CD4-positive, alpha-beta memory T cell (primary cell): ENCODE measurements around the gene IQGAP3. TPM values are rescaled to one million over a fixed set of nuclear protein-coding genes. Genes with fewer than 3 reads are reported as not detected.
"Not testable (repeated sequence)": the region's sequence is repeated elsewhere in the genome, so short reads cannot be mapped to it uniquely, and the experiment has no call there.

Source experiments
- CTCF ChIA-PET: fragments of 350-600 bp; sonication (Branson Sonifier 250); formaldehyde crosslinking; loops from one replicate; lab custom pipeline; 2021; ENCODE audit warnings: inconsistent platforms; ENCODE audit not compliant: partially characterized antibody; lab: Charles Lee
- POLR2A ChIA-PET: fragments of 350-600 bp; sonication (Branson Sonifier 250); formaldehyde crosslinking; loops from one replicate; lab custom pipeline; 2021; ENCODE audit not compliant: partially characterized antibody; lab: Charles Lee
- DNase-seq, 5 donors: peaks; one replicate each; pipeline versions ENCODE4 v3.0.0 to v3.0.0-alpha.2; 2020 to 2022; ENCODE audit warnings: mixed read lengths in 1 of 5
- H3K27ac ChIP-seq: one replicate; pipeline ENCODE4 v1.7.0; 2013; ENCODE audit warnings: low read depth, low read length
- H3K27me3 ChIP-seq: 2 replicates; pipeline ENCODE4 v1.7.0; 2013; ENCODE audit warnings: mild to moderate bottlenecking, low read length, moderate library complexity; ENCODE audit not compliant: insufficient read depth
- H3K36me3 ChIP-seq: 2 replicates; pipeline ENCODE4 v1.7.0; 2013; ENCODE audit warnings: mild to moderate bottlenecking, low read length, moderate library complexity; ENCODE audit not compliant: insufficient read depth
- H3K4me1 ChIP-seq: 2 replicates; pipeline ENCODE4 v1.7.0; 2013; ENCODE audit warnings: mild to moderate bottlenecking, low read length, moderate library complexity; ENCODE audit not compliant: insufficient read depth
- H3K4me3 ChIP-seq, 2 donors: one replicate each; pipeline ENCODE4 v1.7.0; 2013; ENCODE audit warnings: low read length in 2 of 2, mild to moderate bottlenecking in 1 of 2
- H3K9me3 ChIP-seq, 2 donors: one replicate each; pipeline ENCODE4 v1.7.0; 2013; ENCODE audit warnings: low read length in 2 of 2, control low read depth in 1 of 2; ENCODE audit not compliant: control insufficient read depth in 1 of 2
- H3K27ac Mint-ChIP-seq, 7 donors: one replicate each; pipeline ENCODE4 v1.8.0; 2020 to 2021; ENCODE audit warnings: mixed read lengths in 7 of 7, mild to moderate bottlenecking in 6 of 7, inconsistent platforms in 3 of 7, moderate library complexity in 3 of 7
- H3K27me3 Mint-ChIP-seq, 2 donors: one replicate each; pipeline ENCODE4 v1.8.0; 2020 to 2021; ENCODE audit warnings: mixed read lengths in 2 of 2
- H3K36me3 Mint-ChIP-seq, 2 donors: one replicate each; pipeline ENCODE4 v1.8.0; 2020 to 2021; ENCODE audit warnings: mixed read lengths in 2 of 2, inconsistent platforms in 1 of 2, mild to moderate bottlenecking in 1 of 2
- H3K4me1 Mint-ChIP-seq, 4 donors: one replicate each; pipeline ENCODE4 v1.8.0; 2020 to 2021; ENCODE audit warnings: mixed read lengths in 4 of 4, mild to moderate bottlenecking in 1 of 4
- H3K4me3 Mint-ChIP-seq, 8 donors: one replicate each; pipeline ENCODE4 v1.8.0; 2020 to 2021; ENCODE audit warnings: mixed read lengths in 8 of 8, mild to moderate bottlenecking in 7 of 8, moderate library complexity in 6 of 8, inconsistent platforms in 3 of 8
- H3K9me3 Mint-ChIP-seq, 8 donors: one replicate each; pipeline ENCODE4 v1.8.0; 2020 to 2021; ENCODE audit warnings: mixed read lengths in 8 of 8, mild to moderate bottlenecking in 5 of 8, inconsistent platforms in 3 of 8, moderate library complexity in 1 of 8
- intact Hi-C: fragments of 100-400 bp; cut with micrococcal nuclease; formaldehyde crosslinking; loops from one replicate; pipeline ENCODE4 v1.15.1; 2023
- polyA plus RNA-seq, 2 donors: library from polyadenylated mRNA; unstranded; fragments of 300-500 nt; fragmentation: Illumina TruSeq; gene quantifications; one replicate each; pipeline ENCODE4 v1.2.3, GENCODE V29; 2021
- total RNA-seq, 2 experiments: library from RNA; stranded (reverse); gene quantifications; one replicate each; pipeline ENCODE4 v1.2.3, GENCODE V29; 2021

The IQGAP3 gene
- total and polyA plus RNA-seq, 4 experiments from 2014 or later = not detected

DNA sequence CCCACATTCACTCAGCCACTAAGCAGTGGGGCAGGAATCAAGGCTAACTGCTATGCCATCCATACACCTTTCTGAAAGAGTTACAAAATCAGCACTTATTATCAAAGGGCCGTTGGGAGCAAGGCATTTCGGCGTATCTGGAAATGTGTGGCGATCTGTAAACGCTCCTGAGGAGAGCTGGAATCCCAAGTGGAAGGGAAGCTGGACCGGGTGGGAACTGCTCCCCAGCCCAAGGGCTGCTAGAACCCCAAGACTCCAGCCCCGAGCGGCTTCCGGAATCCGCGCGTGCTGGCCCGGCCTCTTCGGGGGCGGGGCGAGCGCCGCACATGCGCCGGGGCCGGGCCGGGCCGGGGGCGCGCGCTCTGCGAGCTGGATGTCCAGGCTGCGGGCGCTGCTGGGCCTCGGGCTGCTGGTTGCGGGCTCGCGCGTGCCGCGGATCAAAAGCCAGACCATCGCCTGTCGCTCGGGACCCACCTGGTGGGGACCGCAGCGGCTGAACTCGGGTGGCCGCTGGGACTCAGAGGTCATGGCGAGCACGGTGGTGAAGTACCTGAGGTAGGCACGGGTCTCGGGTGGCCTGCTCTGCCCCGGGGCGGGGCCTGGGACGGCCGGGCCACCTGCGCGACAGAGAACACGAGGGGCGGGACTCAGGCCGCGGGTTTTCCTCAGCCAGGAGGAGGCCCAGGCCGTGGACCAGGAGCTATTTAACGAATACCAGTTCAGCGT, 19.2 kb upstream of the IQGAP3 start, which contains the start of gene NAXE:
Gene NAXE (plus strand): TSS at position 345 of the 726 bp plus-strand sequence. CDS start 29 bp downstream, at position 374.
- H3K36me3 Mint-ChIP-seq = peaks cover 17 to 24% of the 10 kb centered on the region in 2 donors
- POLR2A ChIA-PET = interaction anchor here (0.6 to 3.0 kb wide), 16 partner anchors 9 to 136 kb away, joined by 3 to 50 read pairs (median 4); partner anchors contain the start of genes GPATCH4, MEF2D and METTL25B
- peaks cover 0 to 4% (median 0%) of the 10 kb centered on the region in 8 donors for H3K9me3 Mint-ChIP-seq
- peaks cover 16% of the 10 kb centered on the region for H3K4me1 ChIP-seq
- H3K9me3 ChIP-seq = no peaks in the 10 kb centered on the region
- peak within 1 kb of the TSS; percentile 80 to 95 for H3K4me3 ChIP-seq
- H3K27me3 Mint-ChIP-seq = no peaks in the 10 kb centered on the region
- H3K36me3 ChIP-seq = peaks cover 9% of the 10 kb centered on the region
- H3K27ac Mint-ChIP-seq = peak within 1 kb of the TSS; percentile 86 to 97 (median 94)
- intact Hi-C loops = loop anchor here (1.0 kb wide), 1 partner anchor 10 kb away; the partner anchor contains the start of gene GPATCH4
- no peaks in the 10 kb centered on the region for H3K27me3 ChIP-seq
- CTCF ChIA-PET = interaction anchor here (0.8 to 3.8 kb wide), 13 partner anchors 10 to 205 kb away, joined by 3 to 26 read pairs (median 5); partner anchors contain the start of genes GPATCH4, MEF2D and TTC24
- peak within 1 kb of the TSS; percentile 81 for H3K27ac ChIP-seq
- H3K4me3 Mint-ChIP-seq = peak within 1 kb of the TSS; percentile 89 to 92 (median 90)
- H3K4me1 Mint-ChIP-seq = peaks cover 13 to 25% (median 21%) of the 10 kb centered on the region in 4 donors
- peak; percentile 66 to 72 (median 67) for DNase-seq

- H3K9me3 ChIP-seq = no peaks in the 10 kb centered on the region
- H3K4me3 ChIP-seq = peak overlapping the region; percentile 80 to 95
- peaks cover 16% of the 10 kb centered on the region for H3K4me1 ChIP-seq
- no peak for DNase-seq
- H3K27ac ChIP-seq = peak overlapping the region; percentile 81
- H3K27me3 Mint-ChIP-seq = no peaks in the 10 kb centered on the region
- H3K27ac Mint-ChIP-seq = peak overlapping the region; percentile 86 to 97 (median 94)
- peaks cover 6% of the 10 kb centered on the region for H3K36me3 ChIP-seq
- H3K4me1 Mint-ChIP-seq = peaks cover 13 to 25% (median 21%) of the 10 kb centered on the region in 4 donors
- no peaks in the 10 kb centered on the region for H3K27me3 ChIP-seq
- peak overlapping the region; percentile 89 to 92 (median 90) for H3K4me3 Mint-ChIP-seq
- POLR2A ChIA-PET = interaction anchor here (0.8 to 3.0 kb wide), 13 partner anchors 9 to 137 kb away, joined by 3 to 50 read pairs (median 7); partner anchors contain the start of genes GPATCH4, MEF2D and METTL25B
- peaks cover 0 to 4% (median 0%) of the 10 kb centered on the region in 8 donors for H3K9me3 Mint-ChIP-seq
- intact Hi-C loops = loop anchor here (1.0 kb wide), 1 partner anchor 10 kb away; the partner anchor contains the start of gene GPATCH4
- CTCF ChIA-PET = interaction anchor here (0.9 to 3.8 kb wide), 12 partner anchors 10 to 205 kb away, joined by 3 to 26 read pairs (median 5); partner anchors contain the start of genes GPATCH4, MEF2D and TTC24
- peaks cover 14 to 19% of the 10 kb centered on the region in 2 donors for H3K36me3 Mint-ChIP-seq
Measured at GRCh38 chr1:156591181-156591431, 18.7 kb upstream of the IQGAP3 start.

DNA sequence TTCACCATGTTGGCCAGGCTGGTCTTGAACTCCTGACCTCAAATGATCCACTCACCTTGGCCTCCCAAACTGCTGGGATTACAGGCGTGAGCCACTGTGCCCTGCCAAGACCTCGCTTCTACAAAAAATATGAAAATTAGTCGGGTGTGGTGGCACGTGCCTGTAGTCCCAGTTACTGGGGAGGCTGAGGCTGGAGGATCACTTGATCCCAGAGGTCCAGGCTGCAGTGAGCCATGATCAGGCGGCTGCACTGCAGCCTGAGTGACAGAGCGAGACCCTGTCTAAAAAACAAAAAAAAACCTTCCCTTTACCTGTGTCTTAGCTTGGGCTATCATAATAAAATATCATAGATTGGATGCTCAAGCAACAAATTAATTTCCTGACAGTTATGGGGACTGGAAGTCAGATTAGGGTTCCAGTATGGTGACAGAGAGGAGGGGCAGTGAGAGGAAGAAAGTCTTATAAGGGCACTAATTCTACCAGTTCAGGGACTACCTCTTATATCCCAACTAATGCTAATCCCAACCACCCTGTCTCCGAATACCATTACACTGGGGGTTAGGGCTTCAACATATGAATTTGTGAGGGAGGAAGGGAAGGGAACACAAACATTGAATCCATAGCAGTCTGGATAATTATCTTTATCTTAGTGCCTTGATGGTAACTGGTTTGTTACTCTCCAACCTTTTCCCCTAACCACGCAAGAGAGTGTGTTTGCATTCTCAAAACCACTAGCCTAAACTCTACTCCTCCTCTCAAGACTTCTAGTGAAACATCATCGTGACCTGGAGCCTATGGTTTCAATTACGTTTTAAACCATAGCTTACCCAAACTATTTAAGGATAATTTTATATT, 18.2 kb upstream of the IQGAP3 start:
- no peak for DNase-seq
- H3K4me3 ChIP-seq = peak overlapping the region in 1 of 2 donors; percentile 80
- H3K4me3 Mint-ChIP-seq = peak overlapping the region in 7 of 8 donors; percentile 9 to 92 (median 90)
- no peaks in the 10 kb centered on the region for H3K27me3 ChIP-seq
- ChIA-PET CTCF (interaction anchor here (0.9 to 3.8 kb wide), 12 partner anchors 10 to 204 kb away, joined by 3 to 26 read pairs (median 5); partner anchors contain the start of genes GPATCH4, MEF2D and TTC24), POLR2A (interaction anchor here (0.8 to 3.0 kb wide), 12 partner anchors 9 to 137 kb away, joined by 3 to 50 read pairs (median 6); partner anchors contain the start of genes GPATCH4, MEF2D and METTL25B)
- H3K4me1 Mint-ChIP-seq = peaks cover 13 to 25% (median 21%) of the 10 kb centered on the region in 4 donors
- peak overlapping the region; percentile 81 for H3K27ac ChIP-seq
- intact Hi-C loops = loop anchor here (1.0 kb wide), 1 partner anchor 11 kb away; the partner anchor contains the start of gene GPATCH4
- H3K27ac Mint-ChIP-seq = peak overlapping the region; percentile 86 to 97 (median 94)
- H3K36me3 Mint-ChIP-seq = peaks cover 8 to 15% of the 10 kb centered on the region in 2 donors
- H3K36me3 ChIP-seq = peaks cover under 1% of the 10 kb centered on the region
- no peaks in the 10 kb centered on the region for H3K27me3 Mint-ChIP-seq
- H3K9me3 Mint-ChIP-seq = peaks cover 0 to 4% (median 0%) of the 10 kb centered on the region in 8 donors
- no peaks in the 10 kb centered on the region for H3K9me3 ChIP-seq
- peaks cover 16% of the 10 kb centered on the region for H3K4me1 ChIP-seq

GRCh38 chr1:156589546-156589945, 17.2 kb upstream of the IQGAP3 start:
- peaks cover 0 to 7% of the 10 kb centered on the region in 2 donors for H3K36me3 Mint-ChIP-seq
- Histone ChIP-seq H3K9me3 (no peaks in the 10 kb centered on the region), H3K36me3 (no peaks in the 10 kb centered on the region), H3K4me3 (no peak overlapping the region), H3K27ac (no peak overlapping the region), H3K27me3 (no peaks in the 10 kb centered on the region), H3K4me1 (peaks cover 16% of the 10 kb centered on the region)
- DNase-seq = no peak
- no peak overlapping the region for H3K27ac Mint-ChIP-seq
- no peaks in the 10 kb centered on the region for H3K27me3 Mint-ChIP-seq
- H3K4me1 Mint-ChIP-seq = peaks cover 12 to 23% (median 17%) of the 10 kb centered on the region in 4 donors
- intact Hi-C loops = no loop called here
- H3K4me3 Mint-ChIP-seq = no peak overlapping the region
- ChIA-PET CTCF (interaction anchor here (1.1 to 1.8 kb wide), 3 partner anchors 15 to 204 kb away, joined by 3 to 6 read pairs (median 3); no protein-coding TSS in a partner anchor), POLR2A (interaction anchor here (1.2 to 1.4 kb wide), 2 partner anchors 35 to 85 kb away, joined by 3 read pairs; no protein-coding TSS in a partner anchor)
- H3K9me3 Mint-ChIP-seq = peaks cover 0 to 2% (median 0%) of the 10 kb centered on the region in 8 donors

- H3K36me3 Mint-ChIP-seq, H3K9me3 ChIP-seq, H3K36me3 ChIP-seq, H3K9me3 Mint-ChIP-seq, DNase-seq, H3K4me3 Mint-ChIP-seq, H3K27ac ChIP-seq, H3K4me3 ChIP-seq, H3K27me3 ChIP-seq, H3K27me3 Mint-ChIP-seq, H3K27ac Mint-ChIP-seq, intact Hi-C loops: not testable (repeated sequence)
- ChIA-PET POLR2A (interaction anchor here (1.7 kb wide), 1 partner anchor 131 kb away, joined by 5 read pairs; no protein-coding TSS in a partner anchor), CTCF (interaction anchor here (1.1 to 1.8 kb wide), 2 partner anchors 202 kb away, joined by 3 to 6 read pairs; no protein-coding TSS in a partner anchor)
- H3K4me1 ChIP-seq = peaks cover 16% of the 10 kb centered on the region
- peaks cover 14 to 20% (median 17%) of the 10 kb centered on the region in 4 donors for H3K4me1 Mint-ChIP-seq
Measured at GRCh38 chr1:156587927-156588326, 15.6 kb upstream of the IQGAP3 start.

GRCh38 chr1:156586892-156587477, 14.6 kb upstream of the IQGAP3 start:
- Mint-ChIP-seq H3K4me3 (no peak overlapping the region), H3K9me3 (peaks cover 0 to 2% (median 0%) of the 10 kb centered on the region in 8 donors), H3K4me1 (peaks cover 9 to 11% (median 10%) of the 10 kb centered on the region in 4 donors), H3K27me3 (peaks cover 0 to 2% of the 10 kb centered on the region in 2 donors), H3K36me3 (peaks cover 0 to 2% of the 10 kb centered on the region in 2 donors), H3K27ac (no peak overlapping the region)
- Histone ChIP-seq H3K36me3 (no peaks in the 10 kb centered on the region), H3K27me3 (no peaks in the 10 kb centered on the region), H3K4me1 (peaks cover 10% of the 10 kb centered on the region), H3K27ac (no peak overlapping the region), H3K9me3 (no peaks in the 10 kb centered on the region), H3K4me3 (no peak overlapping the region)
- intact Hi-C loops = no loop called here
- ChIA-PET POLR2A (interaction anchor here (1.0 to 1.7 kb wide), 2 partner anchors 15 to 130 kb away, joined by 3 to 5 read pairs; no protein-coding TSS in a partner anchor), CTCF (interaction anchor here (1.0 to 3.5 kb wide), 7 partner anchors 15 to 201 kb away, joined by 3 to 24 read pairs (median 3); partner anchors contain the start of genes GPATCH4 and MEF2D)
- DNase-seq = no peak
